Tibial artery (tissue), 4 donors: ENCODE measurements around the gene NADK2.
"Not testable (repeated sequence)": the region's sequence is repeated elsewhere in the genome, so short reads cannot be mapped to it uniquely, and the experiment has no call there.

Source experiments
- DNase-seq, 2 donors: peaks; one replicate each; pipeline ENCODE4 v3.0.0-alpha.2; 2019
- H3K27ac ChIP-seq, 2 donors: fragments of 200-600 bp; sonication (generic) in 1 of 2; 1 replicate in 1 of 2; 2 replicates in 1 of 2; pipeline ENCODE4 v1.5.1; 2018 to 2019; ENCODE audit warnings: mild to moderate bottlenecking in 1 of 2
- H3K27me3 ChIP-seq, 2 donors: fragments of 200-600 bp; sonication (generic) in 1 of 2; one replicate each; pipeline versions ENCODE4 v1.5.1 to v1.6.0; 2016 to 2019
- H3K36me3 ChIP-seq, 3 donors: fragments of 200-600 bp; sonication (generic) in 2 of 3; one replicate each; pipeline ENCODE4 v1.5.1; 2016 to 2019; ENCODE audit warnings: mild to moderate bottlenecking in 2 of 3
- H3K4me1 ChIP-seq, 4 donors: fragments of 200-600 bp; sonication (generic) in 2 of 4; 1 replicate in 3 of 4; 2 replicates in 1 of 4; pipeline ENCODE4 v1.5.1; 2016 to 2019
- H3K4me3 ChIP-seq, 2 donors: fragments of 200-600 bp; sonication (generic) in 1 of 2; 1 replicate in 1 of 2; 2 replicates in 1 of 2; pipeline ENCODE4 v1.5.1; 2018 to 2019; ENCODE audit warnings: mild to moderate bottlenecking in 2 of 2
- H3K9me3 ChIP-seq, 3 donors: fragments of 200-600 bp; sonication (generic) in 1 of 3; one replicate each; pipeline ENCODE4 v1.5.1; 2016 to 2019
- CTCF ChIP-seq, 2 experiments: fragments of 200-600 bp in 1 of 2; fragments of 450-650 bp in 1 of 2; IDR thresholded peaks; one replicate each; pipeline ENCODE4 v1.5.1; 2017 to 2019; ENCODE audit warnings: antibody characterized with exemption in 2 of 2, mild to moderate bottlenecking in 1 of 2, moderate library complexity in 1 of 2
- intact Hi-C: fragments of 100-400 bp; cut with DNase I; formaldehyde crosslinking; loops from one replicate; pipeline ENCODE4 v1.15.0; 2023; ENCODE audit warnings: low total_unique reads

Gene NADK2, protein sequence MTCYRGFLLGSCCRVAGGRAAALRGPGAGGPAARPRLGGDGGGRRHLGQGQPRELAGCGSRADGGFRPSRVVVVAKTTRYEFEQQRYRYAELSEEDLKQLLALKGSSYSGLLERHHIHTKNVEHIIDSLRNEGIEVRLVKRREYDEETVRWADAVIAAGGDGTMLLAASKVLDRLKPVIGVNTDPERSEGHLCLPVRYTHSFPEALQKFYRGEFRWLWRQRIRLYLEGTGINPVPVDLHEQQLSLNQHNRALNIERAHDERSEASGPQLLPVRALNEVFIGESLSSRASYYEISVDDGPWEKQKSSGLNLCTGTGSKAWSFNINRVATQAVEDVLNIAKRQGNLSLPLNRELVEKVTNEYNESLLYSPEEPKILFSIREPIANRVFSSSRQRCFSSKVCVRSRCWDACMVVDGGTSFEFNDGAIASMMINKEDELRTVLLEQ

DNA sequence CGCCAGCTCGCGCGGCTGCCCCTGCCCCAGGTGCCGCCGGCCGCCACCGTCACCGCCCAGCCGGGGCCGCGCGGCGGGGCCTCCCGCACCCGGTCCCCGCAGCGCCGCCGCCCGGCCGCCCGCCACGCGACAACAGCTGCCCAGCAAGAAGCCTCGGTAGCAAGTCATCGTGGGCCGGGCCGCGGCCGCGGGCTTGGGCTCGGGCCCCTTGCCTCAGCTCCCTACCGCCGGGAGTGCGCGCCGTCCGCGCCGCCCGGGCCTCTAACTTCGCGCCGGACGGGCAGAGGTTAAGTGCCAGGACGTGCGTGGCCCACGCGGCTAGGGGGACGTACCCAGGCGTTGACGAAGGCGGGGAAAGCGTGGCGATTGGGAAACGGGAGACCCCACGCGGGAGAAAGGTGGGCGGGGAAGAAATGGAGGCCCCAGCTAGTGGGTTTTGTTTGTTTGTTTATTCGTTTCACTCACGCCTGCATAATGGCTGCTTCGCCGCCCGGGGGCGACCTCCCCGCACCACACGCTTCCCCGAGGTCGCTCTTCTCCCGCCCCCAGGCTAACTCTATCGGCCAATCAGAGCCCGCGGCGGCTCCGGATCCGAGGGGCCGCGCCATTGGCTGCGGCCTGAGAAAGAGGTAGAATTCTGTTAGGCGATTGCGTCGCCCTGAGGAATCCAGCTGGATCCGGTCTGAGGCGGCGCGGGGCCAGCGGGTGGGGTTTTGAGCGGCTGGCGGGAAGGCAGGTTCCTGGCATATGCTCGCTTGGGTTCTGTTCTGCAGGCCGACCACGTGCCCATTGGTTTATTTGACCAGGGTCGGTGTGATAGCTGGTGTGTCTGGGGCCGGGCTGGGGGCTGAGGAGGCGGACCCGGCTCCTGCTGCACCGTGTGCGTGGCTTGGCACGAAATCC is at the start of gene NADK2:
Gene NADK2 (minus strand): TSS at position 295 of the 903 bp plus-strand sequence. CDS start 127 bp downstream, at position 168.
- TF ChIP-seq CTCF (IDR thresholded peaks at IDR 0.05) = peak; percentile 51 to 73
- DNase-seq = peak; percentile 95 to 98
- Histone ChIP-seq H3K36me3 (peaks cover 0 to 7% (median 0%) of the 10 kb centered on the region in 3 donors), H3K4me3 (peak within 1 kb of the TSS; percentile 69 to 99), H3K4me1 (peaks cover 0 to 42% (median 25%) of the 10 kb centered on the region in 4 donors), H3K9me3 (no peaks in the 10 kb centered on the region), H3K27me3 (no peaks in the 10 kb centered on the region), H3K27ac (peak within 1 kb of the TSS; percentile 92 to 100)
- intact Hi-C loops = loop anchor here (10.0 kb wide), 1 partner anchor 63 kb away; the partner anchor contains the start of gene RANBP3L

GRCh38 chr5:36285837-36286615 is 44.3 kb upstream of the NADK2 start:
- Histone ChIP-seq H3K36me3 (no peaks in the 10 kb centered on the region), H3K4me1 (peaks cover 0 to 36% (median 20%) of the 10 kb centered on the region in 4 donors), H3K4me3 (no peak overlapping the region), H3K9me3 (no peaks in the 10 kb centered on the region), H3K27me3 (no peaks in the 10 kb centered on the region), H3K27ac (no peak overlapping the region)
- no peak for DNase-seq
- TF ChIP-seq CTCF (IDR thresholded peaks at IDR 0.05) = no peak
- intact Hi-C loops = no loop called here

DNA sequence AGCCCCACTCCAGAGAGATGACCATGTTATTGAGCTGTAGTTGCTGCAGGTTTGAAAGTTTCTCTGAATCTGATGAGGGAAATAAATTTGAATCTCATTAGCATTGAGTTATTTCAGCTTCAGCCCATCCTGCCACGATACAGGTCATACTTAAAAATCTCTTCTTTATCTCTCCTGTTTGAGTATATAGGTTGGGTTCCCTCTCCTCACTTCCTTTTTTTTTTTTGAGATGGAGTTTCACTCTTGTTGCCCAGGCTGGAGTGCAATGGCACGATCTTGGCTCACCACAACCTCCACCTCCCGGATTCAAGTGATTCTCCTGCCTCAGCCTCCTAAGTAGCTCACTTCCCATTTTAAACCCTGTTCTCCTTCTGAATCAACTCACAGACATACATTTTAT is 42.0 kb upstream of the NADK2 start:
- H3K27me3 ChIP-seq, H3K9me3 ChIP-seq, DNase-seq, H3K4me3 ChIP-seq, intact Hi-C loops, H3K36me3 ChIP-seq: not testable (repeated sequence)
- H3K4me1 ChIP-seq = peaks cover 0 to 58% (median 35%) of the 10 kb centered on the region in 4 donors
- H3K27ac ChIP-seq = peak overlapping the region; percentile 75 to 79

- Histone ChIP-seq H3K36me3 (no peaks in the 10 kb centered on the region), H3K27me3 (no peaks in the 10 kb centered on the region), H3K27ac (peak overlapping the region; percentile 75 to 79), H3K4me1 (peaks cover 0 to 80% (median 53%) of the 10 kb centered on the region in 4 donors), H3K4me3 (no peak overlapping the region), H3K9me3 (no peaks in the 10 kb centered on the region)
- intact Hi-C loops = loop anchor here (1.0 kb wide), 1 partner anchor 9 kb away; no protein-coding TSS in a partner anchor
- DNase-seq = no peak
- TF ChIP-seq CTCF (IDR thresholded peaks at IDR 0.05) = no peak
Measured at GRCh38 chr5:36281626-36282025, 39.9 kb upstream of the NADK2 start.

GRCh38 chr5:36279054-36279698 is 37.5 kb upstream of the NADK2 start:
- H3K27me3 ChIP-seq = no peaks in the 10 kb centered on the region
- TF ChIP-seq CTCF (IDR thresholded peaks at IDR 0.05) = no peak
- peak overlapping the region; percentile 7 to 20 for H3K4me3 ChIP-seq
- DNase-seq = no peak
- intact Hi-C loops = no loop called here
- H3K27ac ChIP-seq = peak overlapping the region; percentile 75 to 79
- peaks cover 0 to 98% (median 58%) of the 10 kb centered on the region in 4 donors for H3K4me1 ChIP-seq
- no peaks in the 10 kb centered on the region for H3K36me3 ChIP-seq
- no peaks in the 10 kb centered on the region for H3K9me3 ChIP-seq
